PFSK-1 (cell line): ENCODE measurements around the gene PDE3A.

Source experiments
- FOXP2 ChIP-seq: optimal IDR thresholded peaks from 2 replicates; pipeline ENCODE3; 2011; ENCODE audit warnings: borderline replicate concordance, control low read depth, inconsistent platforms; ENCODE audit not compliant: insufficient read depth; ENCODE audit errors: extremely low read length, extremely low read depth
- POLR2AphosphoS5 ChIP-seq: IDR thresholded peaks from 2 replicates; pipeline ENCODE4 v1.6.1; 2012; ENCODE audit warnings: low read depth, mild to moderate bottlenecking, control low read depth, low read length, moderate library complexity
- SIN3A ChIP-seq: IDR thresholded peaks from 2 replicates; pipeline ENCODE4 v1.6.1; 2012; ENCODE audit warnings: mild to moderate bottlenecking, low read length, moderate library complexity, borderline replicate concordance; ENCODE audit not compliant: insufficient read depth
- TAF1 ChIP-seq: IDR thresholded peaks from 2 replicates; pipeline ENCODE4 v1.6.1; 2012; ENCODE audit warnings: low read length, control low read depth, borderline replicate concordance; ENCODE audit not compliant: insufficient read depth
- TF ChIP-seq, protein P1 (sequence below), 2 experiments: IDR thresholded peaks; 2 replicates each; pipeline versions ENCODE4 v1.6.1 to v1.8.0; 2011 to 2012; ENCODE audit warnings: low read depth in 2 of 2, low read length in 2 of 2, control low read depth in 1 of 2, inconsistent platforms in 1 of 2, mild to moderate bottlenecking in 1 of 2, moderate library complexity in 1 of 2; ENCODE audit not compliant: insufficient read depth in 1 of 2

The PDE3A gene

DNA sequence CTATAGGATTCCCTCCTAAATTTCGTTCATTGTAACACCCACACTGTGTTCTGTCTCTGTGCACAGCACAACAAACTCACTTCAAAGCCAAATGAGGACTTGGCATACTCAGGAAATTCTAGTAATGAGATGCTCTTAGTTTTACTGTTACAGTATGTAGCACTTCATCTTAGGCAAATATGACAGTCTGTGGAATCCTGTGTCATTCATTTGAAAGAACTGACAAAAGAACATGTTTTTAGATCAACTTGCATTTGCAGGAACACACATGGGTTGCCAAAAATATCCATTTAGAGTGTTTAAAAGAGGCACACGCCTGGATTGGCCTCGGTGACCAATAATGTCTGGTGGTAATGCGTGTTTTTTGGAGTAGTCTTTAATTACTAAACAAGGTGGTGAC, 56.5 kb downstream of the PDE3A start:
- TF ChIP-seq SIN3A (no peak), TAF1 (no peak), FOXP2 (no peak), POLR2AphosphoS5 (no peak)
- TF ChIP-seq, protein P1, sequence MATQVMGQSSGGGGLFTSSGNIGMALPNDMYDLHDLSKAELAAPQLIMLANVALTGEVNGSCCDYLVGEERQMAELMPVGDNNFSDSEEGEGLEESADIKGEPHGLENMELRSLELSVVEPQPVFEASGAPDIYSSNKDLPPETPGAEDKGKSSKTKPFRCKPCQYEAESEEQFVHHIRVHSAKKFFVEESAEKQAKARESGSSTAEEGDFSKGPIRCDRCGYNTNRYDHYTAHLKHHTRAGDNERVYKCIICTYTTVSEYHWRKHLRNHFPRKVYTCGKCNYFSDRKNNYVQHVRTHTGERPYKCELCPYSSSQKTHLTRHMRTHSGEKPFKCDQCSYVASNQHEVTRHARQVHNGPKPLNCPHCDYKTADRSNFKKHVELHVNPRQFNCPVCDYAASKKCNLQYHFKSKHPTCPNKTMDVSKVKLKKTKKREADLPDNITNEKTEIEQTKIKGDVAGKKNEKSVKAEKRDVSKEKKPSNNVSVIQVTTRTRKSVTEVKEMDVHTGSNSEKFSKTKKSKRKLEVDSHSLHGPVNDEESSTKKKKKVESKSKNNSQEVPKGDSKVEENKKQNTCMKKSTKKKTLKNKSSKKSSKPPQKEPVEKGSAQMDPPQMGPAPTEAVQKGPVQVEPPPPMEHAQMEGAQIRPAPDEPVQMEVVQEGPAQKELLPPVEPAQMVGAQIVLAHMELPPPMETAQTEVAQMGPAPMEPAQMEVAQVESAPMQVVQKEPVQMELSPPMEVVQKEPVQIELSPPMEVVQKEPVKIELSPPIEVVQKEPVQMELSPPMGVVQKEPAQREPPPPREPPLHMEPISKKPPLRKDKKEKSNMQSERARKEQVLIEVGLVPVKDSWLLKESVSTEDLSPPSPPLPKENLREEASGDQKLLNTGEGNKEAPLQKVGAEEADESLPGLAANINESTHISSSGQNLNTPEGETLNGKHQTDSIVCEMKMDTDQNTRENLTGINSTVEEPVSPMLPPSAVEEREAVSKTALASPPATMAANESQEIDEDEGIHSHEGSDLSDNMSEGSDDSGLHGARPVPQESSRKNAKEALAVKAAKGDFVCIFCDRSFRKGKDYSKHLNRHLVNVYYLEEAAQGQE (IDR thresholded peaks at IDR 0.05; ENCODE audit: insufficient read depth in 1 of 2, low read depth in 2 of 2, low read length in 2 of 2): no peak

DNA sequence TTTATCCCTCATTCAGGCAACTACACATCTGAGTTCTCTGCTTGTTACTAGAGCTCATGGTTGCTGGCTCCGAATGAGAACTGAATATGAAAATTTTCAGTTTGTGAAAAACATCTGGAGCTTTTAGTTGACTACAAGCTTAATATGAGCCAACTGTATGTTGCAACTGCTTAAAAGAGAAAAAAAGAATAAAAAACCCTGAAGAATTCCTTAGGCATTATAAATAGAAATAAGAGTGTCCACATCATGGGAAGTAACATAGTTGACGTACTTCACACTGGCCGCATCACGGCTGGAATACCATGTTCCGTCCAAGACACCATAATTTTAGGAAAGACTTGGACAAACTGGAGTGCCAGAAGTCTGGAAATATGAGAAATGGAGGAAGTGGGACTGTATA, 57.9 kb downstream of the PDE3A start:
- TF ChIP-seq TAF1 (no peak), SIN3A (no peak), POLR2AphosphoS5 (no peak), FOXP2 (no peak)
- TF ChIP-seq, protein P1 (IDR thresholded peaks at IDR 0.05; ENCODE audit: insufficient read depth in 1 of 2, low read depth in 2 of 2, low read length in 2 of 2): no peak

DNA sequence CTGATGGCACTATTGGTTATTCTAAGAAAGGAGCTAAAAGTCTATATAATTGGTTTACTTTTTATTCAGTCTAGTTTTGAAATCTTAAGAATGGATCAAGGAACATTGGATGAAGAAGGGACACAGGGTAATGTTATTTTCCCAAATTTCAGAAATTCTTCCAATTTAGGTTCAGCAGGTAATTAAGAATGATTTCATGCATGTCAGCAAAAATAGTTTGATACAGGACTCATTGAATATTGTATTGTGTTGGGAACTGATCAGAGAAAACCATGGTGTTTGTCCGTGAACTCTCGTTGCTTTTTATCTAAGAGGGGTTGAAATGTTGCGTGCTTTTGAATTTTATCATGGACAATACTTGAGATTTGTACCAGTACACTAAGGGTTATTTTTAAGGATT, 58.6 kb downstream of the PDE3A start:
- TF ChIP-seq SIN3A (no peak), FOXP2 (no peak), POLR2AphosphoS5 (no peak), TAF1 (no peak)
- TF ChIP-seq, protein P1 (IDR thresholded peaks at IDR 0.05; ENCODE audit: insufficient read depth in 1 of 2, low read depth in 2 of 2, low read length in 2 of 2): no peak

DNA sequence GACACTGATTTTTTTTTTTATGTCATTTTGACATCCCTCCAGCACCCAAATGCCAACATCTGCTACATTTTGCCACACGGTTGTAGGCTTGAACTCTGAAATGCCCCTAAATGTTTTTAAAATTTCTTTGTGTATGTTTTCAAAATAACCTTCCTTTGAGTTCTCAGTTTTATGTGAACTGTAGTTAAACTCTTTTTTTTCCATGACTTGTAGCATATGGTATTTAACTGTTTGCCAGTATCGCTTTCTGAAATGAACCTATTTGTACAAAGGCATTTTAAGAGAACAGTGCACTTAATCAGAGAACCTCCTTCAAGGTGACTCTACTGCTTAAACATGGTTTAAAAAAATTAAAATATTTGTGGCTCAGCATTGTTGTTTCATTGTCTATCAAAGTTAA, 61.5 kb downstream of the PDE3A start:
- TF ChIP-seq TAF1 (no peak), FOXP2 (no peak), POLR2AphosphoS5 (no peak), SIN3A (no peak)
- TF ChIP-seq, protein P1 (IDR thresholded peaks at IDR 0.05; ENCODE audit: insufficient read depth in 1 of 2, low read depth in 2 of 2, low read length in 2 of 2): no peak

DNA sequence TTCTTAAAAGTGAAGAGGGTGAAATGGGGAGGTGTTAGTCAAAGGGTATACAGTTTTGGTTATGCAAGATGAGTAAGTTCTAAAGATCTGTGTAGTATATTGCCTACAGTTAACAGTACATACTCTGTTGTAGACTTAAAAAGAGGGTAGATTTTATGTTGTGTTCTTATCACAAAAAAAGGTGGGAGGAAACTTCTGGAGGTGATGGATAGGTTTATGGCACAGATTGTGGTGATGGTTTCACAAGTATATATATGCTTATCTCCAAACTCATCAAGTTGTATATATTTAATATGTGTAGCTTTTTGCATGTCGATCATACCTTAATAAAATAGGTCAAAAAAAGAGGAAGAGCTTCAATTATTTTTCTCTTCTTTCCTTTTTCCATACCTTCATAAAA, 64.0 kb downstream of the PDE3A start:
- TF ChIP-seq SIN3A (no peak), FOXP2 (no peak), TAF1 (no peak), POLR2AphosphoS5 (no peak)
- TF ChIP-seq, protein P1 (IDR thresholded peaks at IDR 0.05; ENCODE audit: insufficient read depth in 1 of 2, low read depth in 2 of 2, low read length in 2 of 2): no peak
